Body of pancreas (tissue), 4 donors: ENCODE data around the gene FXYD2. TPM values are rescaled to one million over a fixed set of nuclear protein-coding genes. Genes with fewer than 3 reads are reported as not detected.

Source experiments
- ATAC-seq: fragments of 150-250 bp; one replicate; pipeline ENCODE4 v1.9.1; 2016
- DNase-seq, 4 donors: peaks; one replicate each; pipeline ENCODE4 v3.0.0-alpha.2; 2019
- H3K27ac ChIP-seq, 4 donors: fragments of 200-600 bp; sonication (generic); 1 replicate in 3 of 4; 2 replicates in 1 of 4; pipeline versions ENCODE4 v1.5.1 to v1.6.1; 2016 to 2019; ENCODE audit warnings: mild to moderate bottlenecking in 1 of 4, mixed read lengths in 1 of 4, moderate library complexity in 1 of 4
- H3K27me3 ChIP-seq, 2 donors: fragments of 200-600 bp; sonication (generic); one replicate each; pipeline ENCODE4 v1.6.0; 2016; ENCODE audit warnings: mild to moderate bottlenecking in 1 of 2
- H3K36me3 ChIP-seq, 2 donors: fragments of 200-600 bp; sonication (generic); replicated peaks in 1 of 2; 2 replicates each; pipeline ENCODE4 v1.5.1; 2016; ENCODE audit warnings: low read depth in 2 of 2; ENCODE audit not compliant: insufficient read depth in 1 of 2
- H3K4me1 ChIP-seq: fragments of 200-600 bp; sonication (generic); one replicate; pipeline ENCODE4 v1.6.0; 2016
- H3K4me3 ChIP-seq, 2 donors: fragments of 200-600 bp; sonication (generic); 1 replicate in 1 of 2; 2 replicates in 1 of 2; pipeline ENCODE4 v1.5.1; 2016 to 2019
- H3K9me3 ChIP-seq, 3 donors: fragments of 200-600 bp; sonication (generic); 1 replicate in 2 of 3; 2 replicates in 1 of 3; pipeline ENCODE4 v1.5.1; 2016
- CTCF ChIP-seq, 7 experiments: fragments of 450-650 bp in 4 of 7; fragments of 200-600 bp in 3 of 7; sonication (generic) in 3 of 7; IDR thresholded peaks; one replicate each; pipeline ENCODE4 v1.5.1; 2016 to 2019; ENCODE audit warnings: antibody characterized with exemption in 7 of 7
- POLR2A ChIP-seq, 3 donors: fragments of 450-650 bp; IDR thresholded peaks; one replicate each; pipeline ENCODE4 v1.6.1; 2016; ENCODE audit warnings: antibody characterized with exemption in 3 of 3, mild to moderate bottlenecking in 2 of 3
- WGBS, 2 donors: methylation state at CpG; one replicate each; pipeline ENCODE4 v1.1.5; 2017; 5-methylcytosine and 5-hydroxymethylcytosine counted together
- intact Hi-C: fragments of 100-400 bp; cut with DNase I; formaldehyde crosslinking; loops from one replicate; pipeline ENCODE4 v1.15.1; 2023
- total RNA-seq, 2 donors: library from RNA; depleted of rRNA; stranded (reverse); fragments of >200 nt; gene quantifications; one replicate each; pipeline ENCODE4 v1.1.0, GENCODE V29; 2016

Gene FXYD2
- total RNA-seq, 2 donors from 2014 or later = 290 to 396 TPM

- Histone ChIP-seq H3K36me3 (no peaks in the 10 kb centered on the region), H3K27ac (no peak overlapping the region), H3K9me3 (no peaks in the 10 kb centered on the region), H3K27me3 (peaks cover 0 to 7% of the 10 kb centered on the region in 2 donors), H3K4me1 (peaks cover 16% of the 10 kb centered on the region), H3K4me3 (no peak overlapping the region)
- intact Hi-C loops = no loop called here
- 75% methylated on average over 18 of the region's 18 CpGs for WGBS, 2 donors
- no peak for ATAC-seq
- DNase-seq = no peak
- TF ChIP-seq POLR2A (IDR thresholded peaks at IDR 0.05) = no peak
- TF ChIP-seq CTCF (IDR thresholded peaks at IDR 0.05) = no peak
Measured at GRCh38 chr11:117871160-117871559, 46.6 kb upstream of the FXYD2 start.

- peaks cover 9% of the 10 kb centered on the region for H3K4me1 ChIP-seq
- H3K27me3 ChIP-seq = peaks cover 0 to 2% of the 10 kb centered on the region in 2 donors
- no peaks in the 10 kb centered on the region for H3K9me3 ChIP-seq
- DNase-seq (peak in 1 of 4 donors; percentile 28), ATAC-seq (peak; percentile 56)
- intact Hi-C loops = no loop called here
- no peaks in the 10 kb centered on the region for H3K36me3 ChIP-seq
- peak overlapping the region in 2 of 4 donors; percentile 26 to 50 for H3K27ac ChIP-seq
- WGBS, 2 donors = 74 to 76% methylated on average over 5 to 9 of the region's 9 CpGs
- no peak overlapping the region for H3K4me3 ChIP-seq
- TF ChIP-seq CTCF (IDR thresholded peaks at IDR 0.05) = no peak
- no peak for TF ChIP-seq POLR2A (IDR thresholded peaks at IDR 0.05)
Measured at GRCh38 chr11:117870103-117870952, 45.8 kb upstream of the FXYD2 start.

GRCh38 chr11:117869604-117870003, 45.1 kb upstream of the FXYD2 start:
- H3K27ac ChIP-seq = peak overlapping the region in 1 of 4 donors; percentile 50
- H3K36me3 ChIP-seq = no peaks in the 10 kb centered on the region
- TF ChIP-seq CTCF (IDR thresholded peaks at IDR 0.05) = no peak
- H3K27me3 ChIP-seq = no peaks in the 10 kb centered on the region
- H3K9me3 ChIP-seq = no peaks in the 10 kb centered on the region
- no peak overlapping the region for H3K4me3 ChIP-seq
- no peak for DNase-seq
- no peak for ATAC-seq
- WGBS, 2 donors = 58 to 59% methylated on average over 4 of the region's 4 CpGs
- peaks cover 9% of the 10 kb centered on the region for H3K4me1 ChIP-seq
- intact Hi-C loops = no loop called here

- 75 to 83% methylated on average over 17 of the region's 17 CpGs for WGBS, 2 donors
- no peaks in the 10 kb centered on the region for H3K36me3 ChIP-seq
- TF ChIP-seq CTCF (IDR thresholded peaks at IDR 0.05) (no peak), POLR2A (IDR thresholded peaks at IDR 0.05) (no peak)
- H3K27ac ChIP-seq = no peak overlapping the region
- intact Hi-C loops = no loop called here
- no peaks in the 10 kb centered on the region for H3K27me3 ChIP-seq
- H3K4me3 ChIP-seq = no peak overlapping the region
- DNase-seq (no peak), ATAC-seq (no peak)
- H3K9me3 ChIP-seq = no peaks in the 10 kb centered on the region
- peaks cover 9% of the 10 kb centered on the region for H3K4me1 ChIP-seq
Measured at GRCh38 chr11:117868815-117869561, 44.4 kb upstream of the FXYD2 start.
